ENCODE results near the gene PATJ.
"Not testable (repeated sequence)": the region's sequence is repeated elsewhere in the genome, so short reads cannot be mapped to it uniquely, and the experiment has no call there.

The PATJ gene

GRCh38 chr1:61828805-61829204, 86.5 kb downstream of the PATJ start:
- DNase-seq (ENCODE audit: low read depth): no peak

- DNase-seq (ENCODE audit: low read depth): no peak
Measured at GRCh38 chr1:61836649-61837048, 94.4 kb downstream of the PATJ start.

- DNase-seq (ENCODE audit: low read depth): not testable (repeated sequence)
Measured at GRCh38 chr1:61837607-61838006, 95.3 kb downstream of the PATJ start.

GRCh38 chr1:61839679-61840078, 97.4 kb downstream of the PATJ start:
- DNase-seq (ENCODE audit: low read depth): no peak

- no peak for DNase-seq (ENCODE audit: low read depth)
Measured at GRCh38 chr1:61842036-61842435, 99.8 kb downstream of the PATJ start.

GRCh38 chr1:61842863-61843514, 100.7 kb downstream of the PATJ start:
- no peak for DNase-seq (ENCODE audit: low read depth)

GRCh38 chr1:61844006-61844405, 101.7 kb downstream of the PATJ start:
- DNase-seq (ENCODE audit: low read depth): no peak

GRCh38 chr1:61844664-61845063, 102.4 kb downstream of the PATJ start:
- DNase-seq (ENCODE audit: low read depth): not testable (repeated sequence)

GRCh38 chr1:61851235-61851634, 109.0 kb downstream of the PATJ start:
- no peak for DNase-seq (ENCODE audit: low read depth)

GRCh38 chr1:61851849-61852669, 109.8 kb downstream of the PATJ start:
- DNase-seq (ENCODE audit: low read depth): no peak

GRCh38 chr1:61852670-61853015, 110.4 kb downstream of the PATJ start:
- no peak for DNase-seq (ENCODE audit: low read depth)

- no peak for DNase-seq (ENCODE audit: low read depth)
Measured at GRCh38 chr1:61853583-61853982, 111.3 kb downstream of the PATJ start.

GRCh38 chr1:61864489-61864888, 122.2 kb downstream of the PATJ start:
- no peak for DNase-seq (ENCODE audit: low read depth)

GRCh38 chr1:61865646-61866220, 123.5 kb downstream of the PATJ start:
- DNase-seq (ENCODE audit: low read depth): no peak

GRCh38 chr1:61869691-61870109, 127.4 kb downstream of the PATJ start:
- no peak for DNase-seq (ENCODE audit: low read depth)

- DNase-seq (ENCODE audit: low read depth): no peak
Measured at GRCh38 chr1:61872206-61872605, 129.9 kb downstream of the PATJ start.

- DNase-seq (ENCODE audit: low read depth): no peak
Measured at GRCh38 chr1:61873581-61873980, 131.3 kb downstream of the PATJ start.

- no peak for DNase-seq (ENCODE audit: low read depth)
Measured at GRCh38 chr1:61873994-61874393, 131.7 kb downstream of the PATJ start.

- no peak for DNase-seq (ENCODE audit: low read depth)
Measured at GRCh38 chr1:61875198-61875597, 132.9 kb downstream of the PATJ start.

GRCh38 chr1:61879887-61880474, 137.7 kb downstream of the PATJ start:
- not testable (repeated sequence) for DNase-seq (ENCODE audit: low read depth)

- no peak for DNase-seq (ENCODE audit: low read depth)
Measured at GRCh38 chr1:61887076-61887867, 145.0 kb downstream of the PATJ start.

GRCh38 chr1:61887931-61888564, 145.8 kb downstream of the PATJ start:
- DNase-seq (ENCODE audit: low read depth): no peak

Measured in stimulated activated CD8-positive, alpha-beta memory T cell treated with anti-CD3 and anti-CD28 coated beads, Interleukin-12 subunit alpha, Interleukin-12 subunit beta, amount 100 ng/mL, for 1 hour (primary cell).